Uterus (tissue), 2 donors: Measurements from ENCODE around the gene FEM1C.

ENCODE experiments used
- POLR2A ChIP-seq, 2 donors: fragments of 450-650 bp; IDR thresholded peaks; one replicate each; pipeline ENCODE4 v1.6.1; 2016; ENCODE audit warnings: antibody characterized with exemption in 2 of 2, mild to moderate bottlenecking in 1 of 2, moderate library complexity in 1 of 2
- TF ChIP-seq, protein P1 (sequence below), 4 experiments: fragments of 200-600 bp in 2 of 4; fragments of 450-650 bp in 2 of 4; sonication (generic) in 2 of 4; IDR thresholded peaks; one replicate each; pipeline ENCODE4 v1.5.1; 2016 to 2019; ENCODE audit warnings: antibody characterized with exemption in 4 of 4, mild to moderate bottlenecking in 2 of 4, moderate library complexity in 1 of 4

DNA sequence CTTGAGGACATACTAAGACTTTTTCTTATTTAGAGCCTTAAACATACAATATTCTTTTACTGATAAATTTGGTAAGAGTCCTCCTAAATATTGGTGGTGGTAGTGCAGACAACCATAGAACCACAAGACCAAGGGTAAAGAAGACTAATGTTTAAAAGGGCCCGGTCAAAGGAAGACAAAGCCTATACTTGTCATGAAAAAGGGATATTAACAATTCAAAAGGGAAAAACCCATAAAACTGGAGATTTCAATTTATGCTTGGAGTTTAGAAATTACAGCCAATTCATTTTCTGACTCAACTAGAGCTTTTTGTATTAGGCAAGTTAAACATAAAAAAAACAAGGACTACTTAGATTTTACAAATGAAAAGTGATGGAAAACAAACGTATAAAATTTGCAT is 24.4 kb downstream of the FEM1C start:
- TF ChIP-seq, protein P1, sequence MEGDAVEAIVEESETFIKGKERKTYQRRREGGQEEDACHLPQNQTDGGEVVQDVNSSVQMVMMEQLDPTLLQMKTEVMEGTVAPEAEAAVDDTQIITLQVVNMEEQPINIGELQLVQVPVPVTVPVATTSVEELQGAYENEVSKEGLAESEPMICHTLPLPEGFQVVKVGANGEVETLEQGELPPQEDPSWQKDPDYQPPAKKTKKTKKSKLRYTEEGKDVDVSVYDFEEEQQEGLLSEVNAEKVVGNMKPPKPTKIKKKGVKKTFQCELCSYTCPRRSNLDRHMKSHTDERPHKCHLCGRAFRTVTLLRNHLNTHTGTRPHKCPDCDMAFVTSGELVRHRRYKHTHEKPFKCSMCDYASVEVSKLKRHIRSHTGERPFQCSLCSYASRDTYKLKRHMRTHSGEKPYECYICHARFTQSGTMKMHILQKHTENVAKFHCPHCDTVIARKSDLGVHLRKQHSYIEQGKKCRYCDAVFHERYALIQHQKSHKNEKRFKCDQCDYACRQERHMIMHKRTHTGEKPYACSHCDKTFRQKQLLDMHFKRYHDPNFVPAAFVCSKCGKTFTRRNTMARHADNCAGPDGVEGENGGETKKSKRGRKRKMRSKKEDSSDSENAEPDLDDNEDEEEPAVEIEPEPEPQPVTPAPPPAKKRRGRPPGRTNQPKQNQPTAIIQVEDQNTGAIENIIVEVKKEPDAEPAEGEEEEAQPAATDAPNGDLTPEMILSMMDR (IDR thresholded peaks at IDR 0.05): no peak
- no peak for TF ChIP-seq POLR2A (IDR thresholded peaks at IDR 0.05)
